Measurements from ENCODE around the gene TMEM248. TPM values are rescaled to one million over a fixed set of nuclear protein-coding genes. Genes with fewer than 3 reads are reported as not detected.
"Not testable (repeated sequence)": the region's sequence is repeated elsewhere in the genome, so short reads cannot be mapped to it uniquely, and the experiment has no call there.

TMEM248 gene
- total and polyA plus RNA-seq, 2 donors from 2014 or later, result 38.2 to 113 TPM

DNA sequence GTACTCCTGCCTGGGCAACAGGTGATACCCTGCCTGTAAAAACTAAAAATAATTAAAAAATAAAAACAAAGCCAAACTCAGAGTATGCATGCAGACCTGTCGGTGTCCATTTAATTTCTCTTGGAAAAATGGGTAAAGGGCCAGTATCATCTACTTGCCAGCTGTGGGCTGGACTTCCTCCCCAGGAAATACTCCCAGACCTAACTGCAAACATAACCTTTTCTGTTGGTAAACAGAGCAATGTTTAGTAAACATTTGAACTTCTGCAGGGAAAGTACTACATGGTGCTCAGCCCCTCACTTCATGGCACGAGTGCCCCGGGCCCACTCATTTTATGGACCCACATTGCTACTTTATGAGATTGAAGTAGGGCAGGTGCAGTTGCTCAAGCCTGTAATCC, 10.2 kb upstream of the TMEM248 start:
- no peak for FAIRE-seq
- no peaks in the 10 kb centered on the region for H3K9me3 ChIP-seq (ENCODE audit: control insufficient read depth in 2 of 3, insufficient read depth in 1 of 3, low read length in 3 of 3)
- no peaks in the 10 kb centered on the region for H3K4me1 ChIP-seq (ENCODE audit: control insufficient read depth in 2 of 3, insufficient read depth in 2 of 3, low read depth in 1 of 3, low read length in 3 of 3)
- DNase-seq, result no peak
- no peak overlapping the region for H3K9ac ChIP-seq (ENCODE audit: low read length in 3 of 3)
- H3K36me3 ChIP-seq (ENCODE audit: control insufficient read depth in 2 of 3, insufficient read depth in 3 of 3, low read length in 3 of 3), result no peaks in the 10 kb centered on the region
- intact Hi-C loops (cut with DNase I), result no loop called here
- no peak overlapping the region for H3K27ac ChIP-seq (ENCODE audit: low read depth in 2 of 2, low read length in 2 of 2)
- TF ChIP-seq, protein P1, sequence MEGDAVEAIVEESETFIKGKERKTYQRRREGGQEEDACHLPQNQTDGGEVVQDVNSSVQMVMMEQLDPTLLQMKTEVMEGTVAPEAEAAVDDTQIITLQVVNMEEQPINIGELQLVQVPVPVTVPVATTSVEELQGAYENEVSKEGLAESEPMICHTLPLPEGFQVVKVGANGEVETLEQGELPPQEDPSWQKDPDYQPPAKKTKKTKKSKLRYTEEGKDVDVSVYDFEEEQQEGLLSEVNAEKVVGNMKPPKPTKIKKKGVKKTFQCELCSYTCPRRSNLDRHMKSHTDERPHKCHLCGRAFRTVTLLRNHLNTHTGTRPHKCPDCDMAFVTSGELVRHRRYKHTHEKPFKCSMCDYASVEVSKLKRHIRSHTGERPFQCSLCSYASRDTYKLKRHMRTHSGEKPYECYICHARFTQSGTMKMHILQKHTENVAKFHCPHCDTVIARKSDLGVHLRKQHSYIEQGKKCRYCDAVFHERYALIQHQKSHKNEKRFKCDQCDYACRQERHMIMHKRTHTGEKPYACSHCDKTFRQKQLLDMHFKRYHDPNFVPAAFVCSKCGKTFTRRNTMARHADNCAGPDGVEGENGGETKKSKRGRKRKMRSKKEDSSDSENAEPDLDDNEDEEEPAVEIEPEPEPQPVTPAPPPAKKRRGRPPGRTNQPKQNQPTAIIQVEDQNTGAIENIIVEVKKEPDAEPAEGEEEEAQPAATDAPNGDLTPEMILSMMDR (IDR thresholded peaks at IDR 0.05; ENCODE audit: borderline replicate concordance, extremely low read depth, insufficient read depth), result no peak
- H3K27me3 ChIP-seq (ENCODE audit: control insufficient read depth, insufficient read depth, low read length), result no peaks in the 10 kb centered on the region
- H3K4me3 ChIP-seq (ENCODE audit: low read length in 3 of 3), result no peak overlapping the region

DNA sequence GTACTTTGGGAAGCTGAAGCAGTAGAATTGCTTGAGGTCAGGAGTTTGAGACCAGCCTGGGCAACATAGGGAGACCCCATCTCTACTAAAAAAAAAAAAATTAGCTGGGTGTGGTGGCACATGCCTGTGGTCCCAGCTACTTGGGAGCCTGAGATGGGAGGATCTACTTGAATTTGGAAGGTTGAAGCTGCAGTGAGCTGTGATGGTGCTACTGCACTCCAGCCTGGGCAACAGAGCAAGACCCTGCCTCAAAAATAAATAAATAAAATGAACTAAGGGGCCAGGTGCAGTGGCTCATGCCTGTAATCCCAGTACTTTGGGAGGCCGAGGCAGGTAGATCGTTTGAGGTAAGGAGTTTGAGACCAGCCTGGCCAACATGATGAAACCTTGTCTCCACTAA, 9.8 kb upstream of the TMEM248 start:
- H3K4me3 ChIP-seq (ENCODE audit: low read length in 3 of 3); H3K27ac ChIP-seq (ENCODE audit: low read depth in 2 of 2, low read length in 2 of 2); intact Hi-C loops (cut with DNase I); FAIRE-seq; H3K9me3 ChIP-seq (ENCODE audit: control insufficient read depth in 2 of 3, insufficient read depth in 1 of 3, low read length in 3 of 3); H3K36me3 ChIP-seq (ENCODE audit: control insufficient read depth in 2 of 3, insufficient read depth in 3 of 3, low read length in 3 of 3); DNase-seq; H3K9ac ChIP-seq (ENCODE audit: low read length in 3 of 3); H3K4me1 ChIP-seq (ENCODE audit: control insufficient read depth in 2 of 3, insufficient read depth in 2 of 3, low read depth in 1 of 3, low read length in 3 of 3); H3K27me3 ChIP-seq (ENCODE audit: control insufficient read depth, insufficient read depth, low read length): not testable (repeated sequence)

DNA sequence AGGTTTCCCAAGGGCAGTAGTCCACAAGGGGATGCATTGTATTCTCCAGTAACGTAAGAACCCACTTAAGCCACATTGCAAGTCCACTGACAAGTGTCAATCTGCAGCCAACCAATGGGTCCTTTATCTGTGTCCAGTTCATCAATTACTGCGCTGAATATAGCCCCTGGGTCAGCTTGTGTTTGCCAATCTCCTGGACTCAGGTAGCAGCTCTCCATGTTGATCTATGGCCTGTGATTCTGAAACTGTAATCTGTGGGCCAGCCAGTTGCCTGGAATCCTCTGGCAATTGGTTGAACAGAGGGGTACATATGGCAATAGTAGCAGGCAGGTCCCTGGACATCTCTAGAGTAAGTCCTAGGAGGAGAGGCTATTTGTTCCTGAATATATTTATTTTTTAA, 8.8 kb upstream of the TMEM248 start:
- no peak for FAIRE-seq
- H3K36me3 ChIP-seq (ENCODE audit: control insufficient read depth in 2 of 3, insufficient read depth in 3 of 3, low read length in 3 of 3), result no peaks in the 10 kb centered on the region
- no peak overlapping the region for H3K27ac ChIP-seq (ENCODE audit: low read depth in 2 of 2, low read length in 2 of 2)
- H3K9me3 ChIP-seq (ENCODE audit: control insufficient read depth in 2 of 3, insufficient read depth in 1 of 3, low read length in 3 of 3), result no peaks in the 10 kb centered on the region
- TF ChIP-seq, protein P1 (IDR thresholded peaks at IDR 0.05; ENCODE audit: borderline replicate concordance, extremely low read depth, insufficient read depth), result no peak
- no peaks in the 10 kb centered on the region for H3K4me1 ChIP-seq (ENCODE audit: control insufficient read depth in 2 of 3, insufficient read depth in 2 of 3, low read depth in 1 of 3, low read length in 3 of 3)
- DNase-seq, result no peak
- no peaks in the 10 kb centered on the region for H3K27me3 ChIP-seq (ENCODE audit: control insufficient read depth, insufficient read depth, low read length)
- intact Hi-C loops (cut with DNase I), result no loop called here
- H3K4me3 ChIP-seq (ENCODE audit: low read length in 3 of 3), result no peak overlapping the region
- H3K9ac ChIP-seq (ENCODE audit: low read length in 3 of 3), result no peak overlapping the region

DNA sequence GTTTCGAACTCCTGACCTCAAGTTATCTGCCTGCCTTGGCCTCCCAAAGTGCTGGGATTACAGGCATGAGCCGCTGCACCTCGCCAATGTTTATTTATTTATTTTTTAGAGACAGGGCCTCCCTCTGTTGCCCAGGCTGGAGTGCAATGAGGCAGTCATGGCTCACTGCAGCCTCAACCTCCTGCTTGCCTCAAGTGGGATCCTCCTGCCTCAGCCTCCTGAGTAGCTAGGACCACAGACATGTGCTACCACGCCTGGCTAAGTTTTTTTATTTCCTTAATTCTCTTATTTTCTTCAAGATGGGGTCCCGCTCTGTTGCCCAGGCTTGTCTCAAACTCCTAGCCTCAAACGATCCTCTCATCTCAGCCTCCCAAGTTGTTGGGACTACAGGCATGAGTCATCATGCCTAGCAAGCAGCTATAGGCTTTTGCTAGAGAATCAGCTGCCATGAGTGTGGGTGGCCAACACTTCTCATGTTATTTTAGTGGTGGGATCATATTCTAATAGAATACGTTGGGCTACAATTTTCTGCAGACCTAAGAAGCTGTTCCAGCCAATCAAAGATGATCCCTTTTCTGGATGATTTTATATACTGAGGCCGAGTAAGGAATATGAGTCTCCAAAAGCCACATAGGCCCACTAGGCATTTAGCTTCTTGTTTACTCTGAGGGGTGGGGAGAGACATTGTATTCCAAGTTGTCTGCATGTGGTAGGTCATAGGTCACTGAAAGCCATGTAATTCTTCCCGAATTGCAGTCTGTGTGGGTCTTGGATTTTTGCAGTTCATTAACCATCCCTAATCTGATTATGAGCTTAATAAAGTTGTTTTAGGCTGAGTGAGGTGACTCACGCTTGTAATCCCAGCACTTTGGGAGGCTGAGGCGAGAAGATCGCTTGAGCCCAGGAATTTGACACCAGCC, 7.6 kb upstream of the TMEM248 start:
- Histone ChIP-seq H3K27me3 (ENCODE audit: control insufficient read depth, insufficient read depth, low read length) (no peaks in the 10 kb centered on the region), H3K4me1 (ENCODE audit: control insufficient read depth in 2 of 3, insufficient read depth in 2 of 3, low read depth in 1 of 3, low read length in 3 of 3) (no peaks in the 10 kb centered on the region), H3K27ac (ENCODE audit: low read depth in 2 of 2, low read length in 2 of 2) (no peak overlapping the region), H3K36me3 (ENCODE audit: control insufficient read depth in 2 of 3, insufficient read depth in 3 of 3, low read length in 3 of 3) (no peaks in the 10 kb centered on the region), H3K4me3 (ENCODE audit: low read length in 3 of 3) (no peak overlapping the region), H3K9ac (ENCODE audit: low read length in 3 of 3) (no peak overlapping the region), H3K9me3 (ENCODE audit: control insufficient read depth in 2 of 3, insufficient read depth in 1 of 3, low read length in 3 of 3) (no peaks in the 10 kb centered on the region)
- DNase-seq (no peak), FAIRE-seq (no peak)
- intact Hi-C loops (cut with DNase I), result no loop called here
- TF ChIP-seq, protein P1 (IDR thresholded peaks at IDR 0.05; ENCODE audit: borderline replicate concordance, extremely low read depth, insufficient read depth), result no peak

DNA sequence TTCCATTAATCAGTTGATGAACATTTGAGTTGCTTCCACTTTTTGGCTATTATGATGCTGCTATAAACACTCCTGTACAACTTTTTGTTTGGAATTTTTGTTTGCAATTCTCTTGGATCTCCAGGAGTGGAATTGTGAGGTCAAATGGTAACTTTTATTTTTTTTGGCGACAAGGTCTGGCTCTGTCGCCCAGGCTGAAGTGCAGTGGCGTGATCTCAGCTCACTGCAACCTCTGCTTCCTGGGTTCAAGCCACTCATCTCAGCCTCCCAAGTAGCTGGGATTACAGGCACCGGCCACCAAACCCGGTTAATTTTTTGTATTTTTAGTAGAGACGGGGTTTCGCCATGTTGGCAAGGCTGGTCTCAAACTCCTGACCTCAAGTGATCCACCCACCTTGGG, 3.1 kb upstream of the TMEM248 start:
- H3K9me3 ChIP-seq (ENCODE audit: control insufficient read depth in 2 of 3, insufficient read depth in 1 of 3, low read length in 3 of 3); H3K36me3 ChIP-seq (ENCODE audit: control insufficient read depth in 2 of 3, insufficient read depth in 3 of 3, low read length in 3 of 3); FAIRE-seq; H3K4me3 ChIP-seq (ENCODE audit: low read length in 3 of 3); H3K27ac ChIP-seq (ENCODE audit: low read depth in 2 of 2, low read length in 2 of 2); H3K9ac ChIP-seq (ENCODE audit: low read length in 3 of 3); intact Hi-C loops (cut with DNase I); H3K27me3 ChIP-seq (ENCODE audit: control insufficient read depth, insufficient read depth, low read length); H3K4me1 ChIP-seq (ENCODE audit: control insufficient read depth in 2 of 3, insufficient read depth in 2 of 3, low read depth in 1 of 3, low read length in 3 of 3); DNase-seq: not testable (repeated sequence)
